Tibial nerve (tissue), 4 donors: Measurements from ENCODE around the gene KLHL17.

Experiments used
- EP300 ChIP-seq, 2 donors: sonication (generic); formaldehyde crosslinking; IDR thresholded peaks; one replicate each; pipeline ENCODE4 v1.6.1; 2017; ENCODE audit warnings: antibody characterized with exemption in 2 of 2, mild to moderate bottlenecking in 1 of 2
- POLR2A ChIP-seq, 2 donors: fragments of 450-650 bp; IDR thresholded peaks; one replicate each; pipeline ENCODE4 v1.6.1; 2017; ENCODE audit warnings: antibody characterized with exemption in 2 of 2, mild to moderate bottlenecking in 2 of 2, moderate library complexity in 2 of 2
- TF ChIP-seq, protein P1 (sequence below), 5 experiments: fragments of 200-600 bp in 3 of 5; fragments of 450-650 bp in 2 of 5; sonication (generic) in 3 of 5; IDR thresholded peaks; one replicate each; pipeline ENCODE4 v1.5.1; 2016 to 2019; ENCODE audit warnings: antibody characterized with exemption in 5 of 5, mild to moderate bottlenecking in 3 of 5, moderate library complexity in 2 of 5

DNA sequence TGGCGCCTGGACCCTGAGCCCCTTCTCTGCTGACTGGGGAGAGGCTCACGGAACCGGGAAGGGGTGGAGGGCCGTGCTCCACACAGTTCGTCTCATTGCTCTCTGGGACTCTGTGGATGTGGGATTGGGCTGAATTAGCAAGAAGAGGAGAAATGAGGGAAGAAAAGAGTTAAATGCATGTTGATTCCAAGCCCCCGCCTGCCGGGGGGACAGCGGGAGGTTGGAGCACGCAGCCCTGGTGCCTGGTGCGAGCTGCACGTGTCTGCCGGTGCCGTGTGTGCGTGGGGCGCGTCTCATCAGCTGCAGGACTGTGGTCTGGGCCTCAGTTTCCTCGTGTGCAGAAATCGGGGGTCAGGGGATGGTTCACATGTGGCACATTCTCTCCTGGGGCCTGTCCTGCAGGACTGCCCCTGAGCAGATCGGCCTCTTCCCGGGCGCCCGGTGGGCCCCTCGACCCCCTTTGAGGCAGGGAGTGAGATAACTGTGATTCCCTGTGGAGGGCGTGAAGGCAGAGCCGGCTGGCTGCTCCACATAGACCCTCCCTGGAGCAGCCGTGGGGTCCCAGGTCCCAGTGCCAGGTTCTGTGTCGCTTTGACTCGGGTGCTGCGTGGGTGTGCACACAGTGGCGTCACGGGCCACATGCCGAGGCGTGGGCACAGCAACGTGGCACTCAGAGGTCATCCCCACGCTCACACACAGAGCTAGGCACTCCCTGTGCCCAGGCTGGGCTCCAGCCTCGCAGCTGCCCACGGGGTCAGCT lies 25.2 kb upstream of the KLHL17 start:
- TF ChIP-seq, protein P1, sequence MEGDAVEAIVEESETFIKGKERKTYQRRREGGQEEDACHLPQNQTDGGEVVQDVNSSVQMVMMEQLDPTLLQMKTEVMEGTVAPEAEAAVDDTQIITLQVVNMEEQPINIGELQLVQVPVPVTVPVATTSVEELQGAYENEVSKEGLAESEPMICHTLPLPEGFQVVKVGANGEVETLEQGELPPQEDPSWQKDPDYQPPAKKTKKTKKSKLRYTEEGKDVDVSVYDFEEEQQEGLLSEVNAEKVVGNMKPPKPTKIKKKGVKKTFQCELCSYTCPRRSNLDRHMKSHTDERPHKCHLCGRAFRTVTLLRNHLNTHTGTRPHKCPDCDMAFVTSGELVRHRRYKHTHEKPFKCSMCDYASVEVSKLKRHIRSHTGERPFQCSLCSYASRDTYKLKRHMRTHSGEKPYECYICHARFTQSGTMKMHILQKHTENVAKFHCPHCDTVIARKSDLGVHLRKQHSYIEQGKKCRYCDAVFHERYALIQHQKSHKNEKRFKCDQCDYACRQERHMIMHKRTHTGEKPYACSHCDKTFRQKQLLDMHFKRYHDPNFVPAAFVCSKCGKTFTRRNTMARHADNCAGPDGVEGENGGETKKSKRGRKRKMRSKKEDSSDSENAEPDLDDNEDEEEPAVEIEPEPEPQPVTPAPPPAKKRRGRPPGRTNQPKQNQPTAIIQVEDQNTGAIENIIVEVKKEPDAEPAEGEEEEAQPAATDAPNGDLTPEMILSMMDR (IDR thresholded peaks at IDR 0.05): no peak
- TF ChIP-seq POLR2A (IDR thresholded peaks at IDR 0.05) (no peak), EP300 (IDR thresholded peaks at IDR 0.05) (peak in 1 of 2 donors; percentile 72)
